Astrocyte of the cerebellum (primary cell): ENCODE data around the gene RFX4.

Source experiments
- DNase-seq: peaks from one replicate; pipeline ENCODE4 v3.0.0-alpha.2; 2011; ENCODE audit warnings: low read depth
- H3K4me3 ChIP-seq: 2 replicates; pipeline ENCODE4 v1.5.1; 2011; ENCODE audit warnings: mild to moderate bottlenecking, low read depth, low read length, moderate library complexity
- CTCF ChIP-seq: IDR thresholded peaks from 2 replicates; pipeline ENCODE4 v1.5.1; 2012; ENCODE audit warnings: low read length, low read depth, moderate library complexity, mild to moderate bottlenecking; ENCODE audit errors: missing control alignments
- in situ Hi-C: cut with HindIII; loops from 2 replicates; pipeline ENCODE4 v1.10.0; 2017; ENCODE audit warnings: low sequenced_read_pairs

Gene RFX4

DNA sequence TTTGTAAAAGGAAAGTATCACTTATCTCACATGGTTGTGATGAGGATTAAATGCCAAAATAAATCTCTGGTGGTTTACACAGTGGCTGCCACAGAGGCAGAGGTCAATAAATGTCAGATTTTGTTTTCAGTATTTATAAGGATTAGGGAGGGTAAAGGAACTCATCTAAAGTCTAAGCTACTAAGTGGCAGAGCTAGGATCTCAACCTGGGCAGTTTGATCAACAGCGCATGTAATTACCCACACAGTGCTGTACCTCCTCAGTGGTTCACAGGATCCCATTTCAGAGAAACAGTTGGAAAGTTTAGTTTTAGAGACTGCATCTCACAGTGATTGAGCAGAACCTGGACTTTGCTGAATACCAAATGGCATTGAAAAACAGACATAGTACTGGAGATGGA is 146.8 kb downstream of the RFX4 start:
- no peak for TF ChIP-seq CTCF
- DNase-seq = no peak
- H3K4me3 ChIP-seq = no peak overlapping the region
- in situ Hi-C loops = loop anchor here (5.0 kb wide), 1 partner anchor 82 kb away; no protein-coding TSS in a partner anchor

DNA sequence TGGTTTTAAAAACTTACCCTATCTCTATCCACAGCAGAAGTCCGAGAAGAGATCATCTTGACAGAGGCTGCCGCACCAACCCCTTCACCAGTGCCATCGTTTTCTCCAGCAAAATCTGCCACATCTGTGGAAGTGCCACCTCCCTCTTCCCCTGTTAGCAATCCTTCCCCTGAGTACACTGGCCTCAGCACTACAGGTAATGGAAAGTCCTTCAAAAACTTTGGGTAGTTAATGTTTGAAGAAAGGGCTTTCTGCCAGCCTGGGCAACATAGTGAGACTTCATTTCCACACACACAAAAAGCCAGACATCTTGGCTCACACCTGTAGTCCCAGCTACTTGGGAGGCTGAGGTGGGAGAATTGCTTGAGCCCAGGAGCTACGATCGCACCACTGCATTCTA is 150.1 kb downstream of the RFX4 start:
- no peak for TF ChIP-seq CTCF
- no peak for DNase-seq
- in situ Hi-C loops = no loop called here

DNA sequence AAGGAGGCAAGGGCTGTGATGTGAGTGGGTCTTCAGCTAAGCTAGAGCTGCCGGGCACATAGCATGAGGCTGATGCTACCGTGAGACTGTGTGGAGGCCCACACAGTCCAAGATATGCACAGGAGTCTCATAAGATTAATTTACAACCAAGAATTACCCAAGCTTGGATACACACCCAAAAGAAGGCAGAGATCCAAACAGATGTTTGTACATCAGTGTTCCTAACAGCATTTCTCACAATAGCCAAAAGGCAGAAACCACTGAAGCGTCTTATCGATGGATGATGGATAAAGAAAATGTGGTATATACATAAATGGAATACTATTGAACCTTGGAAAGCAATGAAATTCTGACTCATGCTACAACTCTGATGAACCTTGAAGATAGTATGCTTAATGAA is 150.9 kb downstream of the RFX4 start:
- in situ Hi-C loops = no loop called here
- H3K4me3 ChIP-seq = no peak overlapping the region
- no peak for DNase-seq
- no peak for TF ChIP-seq CTCF

More for the DNA sequence above, 150.1 kb downstream of the RFX4 start:
- H3K4me3 ChIP-seq = no peak overlapping the region

- no peak overlapping the region for H3K4me3 ChIP-seq
- TF ChIP-seq CTCF = no peak
- in situ Hi-C loops = no loop called here
- DNase-seq = no peak
Measured at GRCh38 chr12:106736051-106736957, 153.5 kb downstream of the RFX4 start.

GRCh38 chr12:106739318-106739717 is 156.5 kb downstream of the RFX4 start:
- no peak for DNase-seq
- in situ Hi-C loops = no loop called here
- TF ChIP-seq CTCF = no peak

DNA sequence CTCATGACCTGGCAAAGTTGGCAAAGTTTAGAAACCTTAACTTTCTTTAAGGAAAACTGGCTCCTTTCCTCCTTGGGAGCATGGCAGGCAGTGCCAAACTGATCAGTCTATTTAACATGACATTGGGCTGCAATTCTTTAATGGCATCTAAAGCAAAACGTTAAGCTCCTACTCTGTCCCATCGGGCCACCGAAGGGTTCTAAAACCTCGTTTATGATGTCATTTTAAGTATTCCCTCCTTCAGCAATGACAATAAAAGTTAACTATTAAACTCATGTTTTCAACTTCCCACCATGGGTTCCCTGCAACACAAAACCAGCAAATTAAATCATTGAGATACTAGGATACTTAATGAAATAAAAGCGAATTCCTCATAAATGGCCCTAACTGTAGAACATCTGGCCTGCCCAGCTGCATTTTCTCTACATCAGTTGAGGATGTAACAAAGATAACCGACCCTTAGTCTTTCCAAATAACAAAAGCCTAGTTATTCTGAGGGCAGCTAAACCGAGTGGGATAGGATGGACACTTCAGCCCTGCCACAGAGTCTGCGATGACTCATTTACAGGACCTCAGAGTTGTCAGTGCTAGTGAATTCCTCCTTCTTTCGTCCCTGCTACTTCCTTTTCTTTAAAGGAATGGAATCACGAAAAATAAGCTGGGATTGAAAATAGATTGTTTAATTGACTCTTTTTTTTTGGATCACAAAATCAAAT is 157.2 kb downstream of the RFX4 start:
- no peak overlapping the region for H3K4me3 ChIP-seq
- in situ Hi-C loops = no loop called here
- TF ChIP-seq CTCF = no peak
- DNase-seq = no peak

More at GRCh38 chr12:106739318-106739717, 156.5 kb downstream of the RFX4 start:
- H3K4me3 ChIP-seq = no peak overlapping the region
